NOMO-1 treated with dmso at 0.1 percent for 144 hours (cell line): Measurements from ENCODE around the gene ASXL1.

Experiments used
- DNase-seq: peaks from one replicate; lab custom pipeline; 2025; ENCODE audit not compliant: unreplicated experiment; lab: John Stamatoyannopoulos, UW

Gene ASXL1

DNA sequence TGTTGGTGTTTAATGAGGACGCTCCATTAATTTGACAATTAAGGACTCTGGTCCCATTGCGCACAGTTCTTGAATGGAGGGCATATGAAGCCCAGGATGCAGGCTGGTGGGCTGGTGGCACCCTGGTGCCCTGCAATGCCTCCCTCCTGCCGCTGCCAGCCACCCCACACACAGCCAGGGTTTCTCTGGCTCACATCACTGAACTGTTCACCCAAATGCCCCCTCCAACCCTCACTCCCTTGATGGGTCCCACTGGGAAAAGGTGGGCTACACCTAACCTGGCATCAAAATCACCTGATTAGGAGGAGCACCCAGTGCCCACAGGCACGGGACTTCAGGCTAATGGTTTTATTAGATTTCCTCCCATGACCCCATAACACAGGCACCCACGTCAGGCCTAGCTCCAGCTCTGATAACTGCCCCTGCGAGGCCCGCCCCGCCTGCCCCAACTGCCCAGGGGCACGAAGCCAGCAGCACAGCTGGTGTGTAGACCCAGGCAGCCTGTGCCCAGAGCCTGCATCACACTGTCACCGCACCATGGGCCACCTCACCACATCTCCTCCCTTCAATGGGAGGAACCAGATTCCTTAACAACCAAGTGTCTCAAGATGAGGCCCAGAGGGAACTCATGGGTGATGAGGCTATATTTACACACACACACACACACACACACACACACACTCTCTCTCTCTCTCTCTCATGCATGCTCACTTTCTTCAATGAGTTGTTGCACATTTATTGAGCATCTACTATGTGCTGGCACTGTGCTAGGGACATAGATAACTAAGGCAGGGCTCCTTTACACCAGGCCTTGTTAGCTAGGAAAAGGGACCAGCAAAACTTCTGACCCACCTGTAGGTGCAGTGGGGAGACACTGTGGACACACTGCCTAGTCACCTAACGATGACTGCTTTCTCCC is 119.7 kb downstream of the ASXL1 start:
- no peak for DNase-seq

DNA sequence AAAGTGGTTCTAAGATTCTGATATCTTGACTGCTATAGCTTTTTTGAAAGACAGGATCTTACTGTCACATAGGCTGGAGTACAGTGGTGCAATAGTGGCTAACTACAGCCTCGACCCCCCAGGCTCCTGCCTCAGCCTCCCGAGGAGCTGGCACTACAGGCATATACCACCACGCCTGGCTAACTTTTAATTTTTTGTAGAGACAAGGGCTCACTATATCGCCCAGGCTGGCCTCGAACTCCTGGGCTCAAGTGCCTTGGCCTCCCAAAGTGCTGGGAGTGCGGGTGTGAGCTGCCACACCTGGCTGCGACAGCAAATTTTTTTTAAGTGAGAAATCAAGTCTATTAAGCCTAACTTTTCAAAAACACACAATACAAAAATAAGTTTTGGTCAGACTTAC is 120.4 kb downstream of the ASXL1 start:
- no peak for DNase-seq

DNA sequence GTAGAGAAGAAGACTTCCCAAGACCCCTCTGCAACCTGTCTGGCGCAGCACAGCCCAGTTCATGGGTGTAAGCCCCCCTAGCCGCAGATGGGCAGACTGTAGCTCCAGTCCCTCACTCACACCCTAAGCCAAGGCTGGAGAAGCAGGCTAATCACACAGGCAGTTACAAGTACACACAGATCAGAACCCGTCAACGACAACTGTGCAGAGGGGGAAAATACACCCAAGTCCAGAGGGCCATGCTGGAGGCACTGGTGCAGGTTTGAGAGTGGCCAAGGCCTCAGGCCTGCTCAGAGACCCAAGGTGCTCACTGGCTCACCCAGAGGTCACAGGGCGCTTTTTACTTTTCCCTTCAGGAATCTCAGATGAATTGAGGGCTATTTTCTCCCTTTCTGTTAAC is 120.9 kb downstream of the ASXL1 start:
- DNase-seq = no peak

DNA sequence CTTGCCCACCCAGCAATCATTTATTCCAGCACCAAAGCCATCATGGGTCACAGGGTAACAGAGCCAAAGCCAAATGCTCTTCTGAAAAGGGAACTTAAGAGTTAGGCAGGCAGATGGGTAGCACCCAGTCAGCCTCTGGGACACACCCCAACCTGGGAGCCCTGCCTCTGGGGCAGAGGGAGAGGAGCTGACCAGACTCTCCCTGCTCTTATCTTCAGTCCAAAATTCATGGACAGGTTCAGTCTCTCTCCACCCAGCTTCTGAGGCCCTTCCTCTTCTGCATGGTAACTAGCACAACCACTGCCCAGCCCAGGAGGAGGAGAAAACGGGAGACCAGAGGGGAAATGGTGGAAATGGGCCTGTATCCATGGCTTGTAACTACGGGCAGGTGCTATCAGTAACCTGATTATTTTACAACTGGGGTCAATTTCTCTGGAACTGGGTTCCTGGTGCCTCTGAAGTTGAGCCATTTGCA is 121.6 kb downstream of the ASXL1 start:
- DNase-seq = no peak

DNA sequence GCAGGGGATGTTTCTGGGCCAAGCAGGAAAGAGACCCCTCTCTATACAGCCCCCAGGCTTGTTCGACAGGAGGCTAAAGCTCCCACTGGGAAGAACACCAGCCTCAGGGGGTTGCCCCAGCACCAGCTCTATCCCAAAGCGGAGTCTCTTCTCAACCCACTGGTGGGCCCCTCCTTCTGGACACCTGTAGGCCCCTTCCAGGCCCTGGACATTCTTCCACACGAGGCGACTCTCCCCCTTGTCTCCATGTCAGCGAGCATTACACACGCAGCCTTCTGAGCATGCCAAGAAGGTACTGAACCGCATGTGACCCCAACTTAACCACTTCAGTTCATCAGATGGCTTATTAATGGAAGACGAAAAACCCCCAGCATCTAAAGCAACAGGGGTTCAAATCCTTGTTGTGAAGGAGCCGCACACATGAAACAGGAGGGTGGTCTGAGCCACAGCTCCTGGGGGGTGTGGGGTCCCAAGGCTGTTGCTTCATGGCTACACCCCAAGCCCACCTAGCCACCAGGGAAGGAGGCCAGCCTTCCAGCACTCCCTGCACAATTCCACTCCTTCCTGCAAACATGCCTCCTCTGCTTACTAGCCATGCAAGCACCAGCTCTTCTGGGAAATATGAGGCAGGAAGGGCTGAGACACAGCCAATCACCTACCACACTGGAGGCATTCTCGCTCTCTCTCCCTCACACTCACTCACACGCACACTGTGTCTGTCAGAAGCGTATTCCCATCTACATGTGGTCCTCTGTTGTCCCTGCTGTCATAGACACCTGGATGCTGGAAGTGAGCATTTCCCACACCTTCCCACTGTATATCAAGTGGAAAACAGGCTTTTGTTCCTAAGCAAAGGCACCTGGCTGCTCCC is 122.5 kb downstream of the ASXL1 start:
- DNase-seq = no peak

DNA sequence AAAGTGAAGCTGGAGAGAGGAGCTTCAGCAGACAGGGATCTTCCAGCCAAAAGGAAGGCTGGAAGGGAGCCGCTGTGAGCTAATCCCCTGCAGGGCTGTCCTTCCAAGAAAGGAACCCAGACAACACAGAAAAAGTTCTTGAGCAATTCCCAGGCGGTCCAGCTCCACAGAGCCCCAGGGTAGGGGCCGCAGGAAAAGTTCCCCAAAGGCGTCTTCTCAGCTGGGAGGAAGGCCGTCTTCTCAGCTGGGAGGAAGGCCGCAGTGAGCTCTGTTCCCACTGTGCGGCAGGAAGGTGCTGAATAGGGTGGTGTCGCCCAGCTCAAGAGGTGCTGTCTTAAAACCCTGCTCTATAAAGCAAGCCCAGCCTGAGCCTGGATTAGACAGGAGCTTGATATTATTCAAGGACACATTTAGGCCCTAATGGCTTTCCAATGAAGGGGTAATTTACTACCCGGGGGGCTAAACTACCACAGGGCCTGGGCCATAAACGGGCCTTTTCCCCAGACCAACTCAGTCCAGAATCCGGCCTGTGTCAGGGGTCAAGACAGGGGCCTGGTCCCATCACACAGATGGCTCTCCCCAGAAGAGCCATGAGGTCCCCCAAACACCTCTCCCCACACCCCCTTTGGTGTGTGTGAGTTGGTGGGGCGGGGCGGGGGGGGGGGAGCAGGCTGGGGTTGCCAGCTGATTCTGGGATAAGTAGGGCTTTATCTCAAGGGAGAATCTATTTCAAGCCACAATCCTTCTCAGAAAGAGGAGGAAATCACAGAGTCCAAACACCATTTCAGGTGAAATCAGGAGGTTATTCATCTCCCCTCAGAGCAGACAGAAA is 123.4 kb downstream of the ASXL1 start:
- DNase-seq = no peak

DNA sequence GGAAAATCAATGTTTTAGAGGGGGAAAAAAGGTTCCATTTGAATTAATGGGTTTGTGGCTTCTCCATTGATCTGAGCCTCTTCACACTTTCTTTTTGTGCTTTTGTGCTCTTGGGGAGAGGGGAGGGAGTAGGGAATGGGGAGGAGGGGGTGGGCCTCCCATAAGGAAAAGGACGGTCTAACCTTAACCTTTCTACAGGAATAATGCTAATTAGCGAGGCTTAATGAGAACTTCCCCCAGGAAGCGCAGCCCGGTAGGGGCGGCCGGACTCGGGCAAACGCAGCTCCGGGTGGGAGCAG is 124.0 kb downstream of the ASXL1 start:
- no peak for DNase-seq

DNA sequence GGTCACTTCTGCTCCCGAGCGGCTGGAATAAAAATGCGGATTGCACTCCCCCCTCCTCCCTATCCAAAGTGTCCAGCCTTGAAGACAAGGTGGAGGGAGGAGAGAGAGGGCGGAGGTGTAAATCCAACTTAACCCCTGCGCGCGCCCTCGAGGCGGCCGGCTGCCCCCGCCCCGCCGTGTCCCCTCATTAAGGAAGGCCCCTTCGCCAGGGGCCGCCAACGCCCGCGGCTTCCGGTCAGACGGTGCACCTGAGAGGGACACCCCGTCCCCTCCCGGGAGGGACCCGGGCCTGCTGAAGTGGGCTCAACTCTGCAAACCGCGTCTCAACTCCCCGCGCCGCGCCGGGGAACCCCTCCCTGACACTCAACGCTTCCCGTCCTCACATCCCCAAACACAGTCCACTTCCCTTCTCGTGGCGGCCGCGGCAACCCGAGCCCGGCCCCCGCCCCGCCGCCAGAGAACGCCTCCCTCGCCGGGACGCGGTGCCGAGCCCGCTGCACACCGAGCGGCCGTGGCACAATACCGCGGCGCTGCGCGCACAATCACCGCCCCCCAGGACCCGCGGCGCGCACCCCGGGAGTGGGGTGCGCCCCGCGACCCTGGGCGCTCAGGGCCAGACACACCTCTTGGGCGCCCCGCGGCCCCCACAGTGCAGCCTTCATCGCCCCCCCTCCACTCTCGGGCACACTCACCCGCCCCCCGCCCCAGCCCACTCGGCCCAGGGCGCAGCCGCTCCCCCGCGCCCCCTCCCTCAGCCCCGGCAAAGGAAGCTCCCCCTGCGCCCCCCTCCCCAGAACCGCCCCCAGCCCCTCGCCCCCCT is 124.5 kb downstream of the ASXL1 start:
- peak; percentile 66 for DNase-seq

DNA sequence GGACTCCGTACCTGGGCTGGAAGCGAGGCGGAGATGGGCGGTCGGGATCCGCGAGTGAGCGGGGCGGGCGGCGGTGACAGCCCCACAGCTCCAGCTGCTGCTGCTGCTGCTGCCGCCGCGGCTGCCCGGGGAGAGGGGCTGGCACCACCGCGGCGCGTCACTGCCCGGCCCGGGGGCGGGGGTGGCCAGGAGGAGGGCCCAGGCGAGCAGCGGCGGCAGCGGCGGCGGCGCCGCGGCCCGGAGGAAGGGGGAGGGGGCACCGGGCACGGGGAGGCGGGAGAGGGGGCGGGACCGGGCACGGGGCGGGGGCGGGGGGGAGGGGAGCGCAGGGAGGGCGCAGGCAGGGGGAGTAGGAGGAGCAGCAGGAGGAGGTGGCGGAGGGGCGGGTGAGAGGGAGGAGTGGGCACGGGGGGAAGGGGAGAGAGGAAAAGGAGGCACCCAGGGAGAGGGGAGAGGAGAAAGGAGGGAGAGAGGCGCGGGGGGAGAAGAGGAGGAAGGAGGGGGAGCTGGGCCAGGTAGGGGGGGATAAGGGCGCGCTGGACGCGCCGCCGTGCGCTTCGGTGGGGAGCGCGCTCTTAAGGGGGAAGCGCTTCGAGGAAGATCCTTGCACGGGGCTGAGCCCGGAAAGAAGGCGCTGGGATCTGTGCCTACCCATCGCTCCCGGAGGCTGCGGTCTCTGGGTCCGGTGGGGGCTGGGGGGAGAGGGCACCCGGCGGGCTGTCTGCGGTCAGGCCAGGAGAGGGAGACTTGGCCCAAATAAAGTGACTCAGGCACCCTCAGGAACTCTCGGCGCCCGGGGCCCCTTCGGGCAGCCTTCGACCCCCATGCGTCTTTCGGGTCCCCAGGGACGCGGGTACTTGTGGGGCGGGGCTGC is 125.5 kb downstream of the ASXL1 start:
- DNase-seq = peak; percentile 14

DNA sequence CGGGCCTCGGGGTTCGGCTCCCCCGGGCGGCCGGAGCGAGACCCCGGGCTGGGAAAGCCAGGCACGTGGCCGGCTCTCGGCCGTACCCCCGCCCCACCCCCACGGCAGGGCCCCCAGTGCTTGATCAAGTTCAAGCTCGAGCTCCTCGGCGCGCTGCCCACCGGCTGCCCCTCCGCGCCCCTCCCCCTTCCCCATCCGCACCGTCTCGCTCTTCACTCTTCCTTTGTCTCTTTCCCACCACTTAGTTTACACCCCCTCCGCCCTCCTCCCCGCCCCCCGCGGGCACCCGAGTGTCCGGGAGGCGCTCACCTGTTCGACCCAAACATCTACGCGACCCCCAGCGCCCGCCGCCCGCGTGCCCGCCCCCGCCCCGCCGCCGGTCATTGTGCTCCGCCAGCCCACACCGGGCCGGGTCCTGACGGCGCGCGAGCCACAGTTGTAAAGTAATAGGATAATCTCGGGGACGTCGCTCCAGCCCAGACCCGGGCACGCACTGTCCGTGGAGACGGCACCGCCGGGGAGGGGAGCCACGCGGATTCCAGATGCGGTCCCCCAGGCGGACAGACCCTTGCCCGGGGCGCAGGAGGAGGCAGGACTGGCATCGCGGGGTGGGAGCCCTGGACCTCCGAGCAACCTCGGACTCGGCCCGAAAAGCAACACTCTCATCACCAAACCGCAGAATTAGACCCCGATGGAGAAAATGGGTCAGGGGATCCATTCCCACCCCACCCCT is 126.3 kb downstream of the ASXL1 start:
- DNase-seq = no peak

DNA sequence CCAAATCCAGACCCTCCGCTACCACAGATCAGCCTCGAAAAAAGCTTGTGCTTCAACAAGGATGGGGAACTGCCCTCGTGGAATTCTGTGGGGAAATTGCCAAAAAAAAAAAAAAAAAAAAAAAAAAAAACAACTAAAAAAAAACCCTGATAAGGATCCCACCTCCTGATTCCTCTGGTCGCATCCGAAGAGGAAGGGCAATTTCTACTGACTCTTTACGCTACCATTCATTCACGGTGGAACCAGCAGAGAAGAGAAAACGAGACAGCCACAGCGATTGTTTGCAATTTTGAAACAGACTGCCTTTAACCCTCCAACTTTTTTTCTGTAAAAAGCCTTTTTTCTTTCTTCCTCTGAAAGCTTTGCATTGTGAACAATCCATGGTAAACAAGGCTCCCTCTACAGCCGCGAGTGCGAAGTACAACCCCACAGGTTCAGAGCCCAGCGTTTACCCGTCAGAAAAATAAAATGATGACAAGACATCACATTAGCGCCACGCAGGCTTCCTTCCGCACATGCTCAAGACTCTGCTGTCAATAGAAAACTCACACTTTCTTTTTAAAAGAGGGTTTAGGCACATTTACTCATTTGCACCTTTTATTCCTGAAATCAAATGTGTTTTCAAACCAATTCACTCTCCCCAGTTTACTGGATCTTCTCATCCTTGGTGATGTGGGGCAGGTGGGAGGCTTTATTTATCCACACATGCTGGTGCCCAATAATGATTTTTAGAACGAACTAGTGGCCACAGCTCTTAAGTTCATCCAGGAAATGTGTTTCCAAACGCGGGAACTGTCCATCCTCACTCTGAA is 127.0 kb downstream of the ASXL1 start:
- peak; percentile 65 for DNase-seq

DNA sequence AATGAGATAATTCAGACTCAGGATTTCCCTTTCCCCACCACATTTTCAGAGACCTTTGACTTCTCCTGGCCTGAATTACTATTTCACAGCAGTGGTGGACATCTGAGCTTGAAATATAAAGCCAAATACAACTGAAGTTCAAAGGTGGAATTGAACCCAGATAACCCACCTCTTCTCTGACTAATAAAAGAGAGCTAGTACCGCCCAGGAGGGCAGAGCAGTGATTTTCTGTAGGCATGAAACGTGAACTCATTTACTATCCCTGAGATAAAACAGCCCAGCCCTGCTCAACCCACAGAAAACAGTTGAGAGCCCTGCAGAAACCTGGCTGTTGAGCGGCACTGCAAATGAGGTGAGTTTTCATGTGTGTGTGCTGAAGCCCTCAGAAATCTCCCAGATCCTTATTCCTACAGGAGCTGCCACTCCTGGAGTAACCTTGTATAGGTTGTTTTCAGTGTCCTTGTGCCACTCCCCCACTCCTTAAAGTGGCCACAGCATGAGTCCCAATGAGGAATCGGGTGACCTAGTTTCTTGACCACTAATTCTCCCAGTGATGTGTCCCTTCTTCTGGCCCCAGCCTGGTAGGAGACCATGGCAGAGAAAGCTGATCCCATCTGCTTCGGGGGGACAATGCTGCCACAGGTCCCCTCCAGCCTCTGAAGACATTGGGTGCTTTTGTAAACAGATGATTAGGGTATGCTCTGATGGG is 127.8 kb downstream of the ASXL1 start:
- no peak for DNase-seq

DNA sequence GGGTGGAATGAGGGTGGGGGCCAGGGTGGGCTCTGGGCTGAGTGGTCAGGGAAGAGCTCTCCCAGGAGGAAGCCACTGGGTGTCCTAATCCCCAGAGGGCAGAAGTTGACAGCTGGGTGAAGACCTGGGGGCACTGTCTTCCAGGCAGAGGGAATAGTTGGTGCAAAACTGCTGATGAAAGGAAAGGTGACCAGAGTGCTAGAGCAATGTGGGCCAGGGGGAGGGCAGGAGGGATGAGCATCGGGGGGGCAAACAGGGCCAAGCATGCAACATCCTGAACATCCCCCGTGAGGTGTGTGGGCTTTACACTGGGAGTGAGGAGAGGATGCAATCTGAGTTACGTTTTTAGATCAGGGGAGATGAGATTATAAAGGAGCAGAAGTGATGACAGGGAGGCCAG is 129.2 kb downstream of the ASXL1 start:
- DNase-seq = no peak

DNA sequence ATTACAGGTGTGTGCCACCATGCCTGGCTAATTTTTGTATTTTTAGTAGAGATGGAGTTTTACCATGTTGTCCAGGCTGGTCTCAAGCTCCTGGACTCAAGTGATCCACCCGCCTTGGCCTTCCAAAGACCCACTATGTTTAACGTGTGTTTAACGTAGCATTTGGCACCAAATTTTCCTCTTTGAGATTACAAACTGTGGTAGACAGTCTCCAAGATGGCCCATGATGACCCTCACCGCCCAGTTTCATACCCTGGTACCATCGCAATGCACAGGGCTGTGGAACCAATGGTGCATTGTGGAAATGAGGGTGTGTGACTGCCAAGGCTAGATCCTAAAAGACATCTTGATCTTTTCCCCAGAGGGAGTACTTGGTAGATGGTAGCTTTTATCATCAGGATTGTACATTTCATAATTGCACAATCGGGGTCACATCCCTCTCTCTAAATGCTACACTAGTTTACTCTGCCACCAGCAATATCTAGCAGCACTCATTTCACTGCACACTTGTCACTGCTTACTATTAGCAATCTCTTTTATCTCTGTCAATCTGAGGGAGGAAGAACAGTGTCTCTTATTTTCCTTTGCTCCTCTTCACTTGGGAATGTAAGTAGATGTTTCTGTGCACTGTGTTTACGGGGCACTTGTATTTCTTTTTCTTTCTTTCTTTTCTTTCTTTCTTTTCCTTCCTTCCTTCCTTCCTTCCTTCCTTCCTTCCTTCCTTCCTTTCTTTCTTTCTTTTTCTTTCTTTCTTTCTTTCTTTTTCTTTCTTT is 130.1 kb downstream of the ASXL1 start:
- DNase-seq = no peak
